Right forelimb (tissue), 1 donor: ENCODE measurements around the gene LIPE.

Source experiments
- DNase-seq: peaks from one replicate; pipeline ENCODE4 v3.0.0-alpha.2; 2018

LIPE gene

GRCh38 chr19:42445948-42446347 is 18.8 kb upstream of the LIPE start:
- DNase-seq: no peak

- no peak for DNase-seq
These were observed 16.8 kb upstream of the LIPE start for GRCh38 chr19:42443944-42444398.

- DNase-seq: no peak
These were observed 15.6 kb upstream of the LIPE start, which contains the start of gene CXCL17 for GRCh38 chr19:42442833-42443232. TSS of gene CXCL17 (minus strand) at chr19:42442946. CDS start at chr19:42442832, 114 bp downstream.

- no peak for DNase-seq
These were observed 13.9 kb upstream of the LIPE start for GRCh38 chr19:42441049-42441445.

GRCh38 chr19:42440357-42441048 is 13.3 kb upstream of the LIPE start:
- peak; percentile 69 for DNase-seq

GRCh38 chr19:42436006-42436405 is 8.8 kb upstream of the LIPE start:
- DNase-seq: no peak

- DNase-seq: no peak
These were observed 8.1 kb upstream of the LIPE start for GRCh38 chr19:42435316-42435715.

GRCh38 chr19:42433503-42434260 is 6.5 kb upstream of the LIPE start:
- peak; percentile 58 for DNase-seq

GRCh38 chr19:42431486-42431885 is 4.3 kb upstream of the LIPE start:
- DNase-seq: no peak

- no peak for DNase-seq
These were observed 1.5 kb upstream of the LIPE start for GRCh38 chr19:42428676-42429075.

- DNase-seq: no peak
These were observed 545 bp downstream of the LIPE start for GRCh38 chr19:42426643-42427042.

GRCh38 chr19:42424712-42425131 is 2.5 kb downstream of the LIPE start:
- DNase-seq: no peak

- no peak for DNase-seq
These were observed 2.9 kb downstream of the LIPE start for GRCh38 chr19:42424345-42424707.

GRCh38 chr19:42423462-42424344 is 3.5 kb downstream of the LIPE start:
- peak; percentile 89 for DNase-seq

- peak; percentile 74 for DNase-seq
These were observed 4.2 kb downstream of the LIPE start for GRCh38 chr19:42422901-42423461.

GRCh38 chr19:42422092-42422900 is 4.9 kb downstream of the LIPE start:
- DNase-seq: no peak

- no peak for DNase-seq
These were observed 5.6 kb downstream of the LIPE start for GRCh38 chr19:42421591-42422031.

GRCh38 chr19:42421101-42421500 is 6.1 kb downstream of the LIPE start:
- no peak for DNase-seq

GRCh38 chr19:42420055-42420544 is 7.1 kb downstream of the LIPE start:
- DNase-seq: peak; percentile 29

GRCh38 chr19:42419309-42419708 is 7.9 kb downstream of the LIPE start:
- peak; percentile 39 for DNase-seq

- DNase-seq: no peak
These were observed 14.5 kb downstream of the LIPE start for GRCh38 chr19:42412661-42413076.

GRCh38 chr19:42412227-42412626 is 15.0 kb downstream of the LIPE start:
- DNase-seq: no peak
